ENCODE results near the gene ADRM1.

Gene ADRM1

GRCh38 chr20:62336775-62337557 is 34.2 kb downstream of the ADRM1 start:
- no peak for DNase-seq (ENCODE audit: low spot score)
- FAIRE-seq = no peak

- no peak for DNase-seq (ENCODE audit: low spot score)
- FAIRE-seq = no peak
These were observed 34.9 kb downstream of the ADRM1 start for GRCh38 chr20:62337558-62338293.

- DNase-seq (ENCODE audit: low spot score) (no peak), FAIRE-seq (no peak)
These were observed 35.5 kb downstream of the ADRM1 start for GRCh38 chr20:62338294-62338620.

DNA sequence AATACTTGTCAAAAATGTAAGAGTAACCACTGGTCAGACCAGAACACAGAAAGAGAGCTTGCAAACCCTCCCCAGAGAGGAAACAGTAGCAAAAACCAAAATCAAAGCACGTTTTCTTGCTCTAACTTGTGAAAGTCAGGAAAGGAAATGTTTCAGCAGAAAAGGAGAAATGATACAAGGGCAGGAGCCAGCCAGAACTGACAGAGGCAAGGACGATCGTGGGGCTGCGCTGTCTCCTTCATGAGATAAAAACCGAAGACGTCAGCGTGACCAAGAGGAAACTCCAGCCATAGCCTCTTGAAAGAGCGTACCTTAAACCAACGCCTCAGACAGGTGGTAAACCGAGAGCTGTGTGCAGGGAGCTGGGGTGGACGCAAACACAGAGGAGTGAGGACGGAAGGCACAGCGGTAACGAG is 36.9 kb downstream of the ADRM1 start:
- FAIRE-seq = no peak
- no peak for DNase-seq (ENCODE audit: low spot score)

DNA sequence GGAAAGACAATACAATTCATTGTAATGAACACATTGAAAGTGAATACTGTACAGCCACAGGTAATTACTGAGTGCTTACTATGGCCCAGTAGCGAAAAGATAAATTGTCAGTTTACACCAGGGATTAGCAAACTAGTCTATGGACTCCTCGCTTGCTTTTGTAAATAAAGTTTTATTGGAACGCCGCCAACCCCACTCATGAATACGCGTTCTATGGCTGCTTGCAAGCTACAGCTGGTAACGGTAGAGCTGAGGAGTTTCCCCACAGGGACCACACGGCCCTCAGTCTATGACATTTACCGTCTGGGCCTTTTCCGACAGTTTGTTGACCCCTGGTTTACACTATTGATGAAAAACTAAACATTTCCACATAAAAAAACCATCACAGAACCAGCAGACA is 40.1 kb downstream of the ADRM1 start:
- FAIRE-seq (no peak), DNase-seq (ENCODE audit: low spot score) (no peak)

DNA sequence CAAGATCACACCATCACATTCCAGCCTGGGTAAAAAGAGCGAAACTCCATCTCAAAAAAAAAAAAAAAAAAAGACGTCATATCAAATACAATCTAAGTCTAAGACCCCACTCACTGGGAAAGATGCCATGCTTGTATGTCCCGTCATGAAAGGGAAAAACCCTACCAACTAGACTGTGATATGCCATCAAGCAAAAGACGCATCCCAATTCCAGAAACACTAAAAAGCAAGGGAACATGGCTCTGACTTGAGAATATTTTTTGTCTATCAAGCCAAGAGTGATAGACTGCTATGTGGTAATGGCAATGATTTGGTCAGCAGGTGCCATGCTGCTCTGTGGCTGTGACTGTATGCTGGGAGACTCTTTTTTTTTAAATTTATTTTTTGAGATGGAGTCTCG is 41.3 kb downstream of the ADRM1 start:
- no peak for FAIRE-seq

DNA sequence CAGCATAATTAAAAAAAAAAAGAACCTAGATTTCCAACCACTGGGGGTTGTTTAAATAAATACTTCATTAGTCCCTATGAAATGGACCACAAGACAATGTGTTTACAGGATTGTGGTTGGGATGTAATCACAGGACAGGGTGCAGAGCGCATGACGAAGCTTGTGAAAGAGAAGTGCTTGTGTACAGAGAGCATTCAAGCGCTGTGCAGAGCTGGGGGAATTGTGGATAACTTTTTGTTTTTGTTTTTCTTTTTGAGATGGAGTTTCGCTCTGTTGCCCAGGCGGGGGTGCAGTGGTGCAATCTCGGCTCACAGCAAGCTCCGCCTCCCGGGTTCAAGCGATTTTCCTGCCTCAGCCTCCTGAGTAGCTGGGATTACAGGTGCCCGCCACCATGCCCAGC is 42.0 kb downstream of the ADRM1 start:
- FAIRE-seq = no peak
- DNase-seq (ENCODE audit: low spot score) = no peak

More for the DNA sequence above, 41.3 kb downstream of the ADRM1 start:
- DNase-seq (ENCODE audit: low spot score) = no peak

DNA sequence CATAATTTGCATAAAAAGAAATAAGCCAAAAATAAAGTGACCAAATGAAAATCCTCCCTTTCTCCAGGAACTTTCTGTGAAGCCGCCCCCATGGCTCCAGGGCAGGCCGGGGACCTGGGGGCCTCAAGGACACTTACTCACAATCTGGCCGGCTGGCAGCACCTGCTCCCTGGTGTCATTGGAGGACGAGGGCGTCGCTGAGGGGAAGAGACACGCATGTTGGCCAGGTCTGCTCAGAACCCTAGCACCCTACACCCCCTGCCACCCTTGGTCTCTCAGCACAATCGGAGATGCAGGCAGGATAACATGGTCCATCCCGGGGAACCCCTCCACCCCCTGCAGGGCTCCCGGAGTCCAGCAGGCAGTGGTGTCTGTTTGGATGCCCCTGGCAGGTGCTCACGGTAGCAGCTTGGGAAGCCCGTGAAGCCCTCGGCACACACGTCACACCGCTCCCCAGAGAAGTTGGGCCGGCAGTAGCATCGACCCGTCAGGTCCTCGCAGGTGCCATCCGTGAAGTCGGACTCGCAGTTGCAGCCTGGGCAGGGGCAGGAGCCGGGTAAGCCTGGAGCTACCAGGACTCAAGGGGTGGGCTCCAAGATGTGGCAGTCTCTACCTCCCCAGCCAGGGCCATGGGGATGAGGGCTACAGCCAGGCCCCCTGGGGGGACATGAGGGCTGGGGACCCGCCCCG is 43.0 kb downstream of the ADRM1 start:
- no peak for FAIRE-seq
- no peak for DNase-seq (ENCODE audit: low spot score)

GRCh38 chr20:62346398-62347150 is 43.8 kb downstream of the ADRM1 start:
- no peak for FAIRE-seq
- no peak for DNase-seq (ENCODE audit: low spot score)

- no peak for FAIRE-seq
- DNase-seq (ENCODE audit: low spot score) = no peak
These were observed 44.3 kb downstream of the ADRM1 start for GRCh38 chr20:62347151-62347404.

GRCh38 chr20:62347445-62347844 is 44.6 kb downstream of the ADRM1 start:
- DNase-seq (ENCODE audit: low spot score) (no peak), FAIRE-seq (no peak)

DNA sequence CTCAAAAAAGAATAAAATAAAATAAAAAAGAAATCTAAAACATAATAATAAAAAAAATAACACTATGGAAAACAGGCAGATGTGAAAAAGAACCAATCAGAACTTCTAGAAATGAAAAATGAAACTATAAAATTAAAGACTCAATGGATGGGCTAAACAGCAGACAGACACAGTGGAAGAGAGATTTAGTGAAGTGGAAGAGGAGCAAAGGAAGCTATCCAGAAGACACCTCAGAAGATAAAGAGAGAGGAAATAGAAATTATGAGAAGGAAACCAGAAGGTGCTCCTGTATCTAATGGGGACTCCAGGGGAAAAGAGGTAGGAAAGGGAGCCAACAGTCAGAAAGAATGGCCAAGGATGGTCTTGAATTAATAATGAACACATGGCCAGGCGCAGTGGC is 45.8 kb downstream of the ADRM1 start:
- FAIRE-seq = no peak

GRCh38 chr20:62349556-62350097 is 46.8 kb downstream of the ADRM1 start:
- DNase-seq (ENCODE audit: low spot score) (no peak), FAIRE-seq (no peak)

More for the DNA sequence above, 45.8 kb downstream of the ADRM1 start:
- DNase-seq (ENCODE audit: low spot score) = no peak

GRCh38 chr20:62350098-62350628 is 47.4 kb downstream of the ADRM1 start:
- peak; percentile 24 for DNase-seq (ENCODE audit: low spot score)
- FAIRE-seq = no peak

- DNase-seq (ENCODE audit: low spot score) (no peak), FAIRE-seq (no peak)
These were observed 48.0 kb downstream of the ADRM1 start for GRCh38 chr20:62350629-62351422.

GRCh38 chr20:62351469-62352401 is 48.9 kb downstream of the ADRM1 start:
- DNase-seq (ENCODE audit: low spot score) (no peak), FAIRE-seq (no peak)

- FAIRE-seq (peak; percentile 75), DNase-seq (ENCODE audit: low spot score) (peak; percentile 86)
These were observed 49.8 kb downstream of the ADRM1 start for GRCh38 chr20:62352402-62353288.

- DNase-seq (ENCODE audit: low spot score) = no peak
- no peak for FAIRE-seq
These were observed 50.7 kb downstream of the ADRM1 start for GRCh38 chr20:62353289-62354030.

Data from RCC 7860 (cell line).